ENCODE results near the gene WFIKKN1. TPM values are rescaled to one million over a fixed set of nuclear protein-coding genes. Genes with fewer than 3 reads are reported as not detected.

WFIKKN1 gene
- total and polyA plus RNA-seq, 2 of the 13 experiments (the other 11 are each of a cell fraction or from before 2014, with no cell fraction given) = 1.7 to 4.9 TPM

GRCh38 chr16:678858-679813, 48.4 kb downstream of the WFIKKN1 start (continued):
- TF ChIP-seq MEF2D (CRISPR knock-in tag; IDR thresholded peaks at IDR 0.05) = no peak
- no peak for TF ChIP-seq REXO4 (CRISPR knock-in tag; IDR thresholded peaks at IDR 0.05; ENCODE audit: borderline replicate concordance)
- TF ChIP-seq ZNF282 (IDR thresholded peaks at IDR 0.05; ENCODE audit: partially characterized antibody) = no peak
- no peak for TF ChIP-seq ZNF550 (CRISPR knock-in tag; IDR thresholded peaks at IDR 0.05; ENCODE audit: borderline replicate concordance)
- TF ChIP-seq, protein P1, sequence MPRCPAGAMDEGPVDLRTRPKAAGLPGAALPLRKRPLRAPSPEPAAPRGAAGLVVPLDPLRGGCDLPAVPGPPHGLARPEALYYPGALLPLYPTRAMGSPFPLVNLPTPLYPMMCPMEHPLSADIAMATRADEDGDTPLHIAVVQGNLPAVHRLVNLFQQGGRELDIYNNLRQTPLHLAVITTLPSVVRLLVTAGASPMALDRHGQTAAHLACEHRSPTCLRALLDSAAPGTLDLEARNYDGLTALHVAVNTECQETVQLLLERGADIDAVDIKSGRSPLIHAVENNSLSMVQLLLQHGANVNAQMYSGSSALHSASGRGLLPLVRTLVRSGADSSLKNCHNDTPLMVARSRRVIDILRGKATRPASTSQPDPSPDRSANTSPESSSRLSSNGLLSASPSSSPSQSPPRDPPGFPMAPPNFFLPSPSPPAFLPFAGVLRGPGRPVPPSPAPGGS (CRISPR knock-in tag; IDR thresholded peaks at IDR 0.05) = peak; percentile 39; the same call in 1 of the 2 replicates
- TF ChIP-seq SAP130 (CRISPR knock-in tag; IDR thresholded peaks at IDR 0.05; ENCODE audit: low read depth) = peak; percentile 84
- peak; percentile 65; the same call in 1 of the 2 replicates for TF ChIP-seq IRF2 (CRISPR knock-in tag; IDR thresholded peaks at IDR 0.05)
- peak; percentile 42 for TF ChIP-seq KAT8 (CRISPR knock-in tag; IDR thresholded peaks at IDR 0.05)
- TF ChIP-seq ZNF773 (CRISPR knock-in tag; IDR thresholded peaks at IDR 0.05; ENCODE audit: borderline replicate concordance) = no peak
- TF ChIP-seq NKX3-1 (CRISPR knock-in tag; IDR thresholded peaks at IDR 0.05) = no peak
- no peak for TF ChIP-seq ZNF678 (CRISPR knock-in tag; IDR thresholded peaks at IDR 0.05)
- no peak for TF ChIP-seq AHR (CRISPR knock-in tag; IDR thresholded peaks at IDR 0.05)
- no peak for TF ChIP-seq ZNF343 (CRISPR knock-in tag; IDR thresholded peaks at IDR 0.05)
- TF ChIP-seq ZNF768 (CRISPR knock-in tag; IDR thresholded peaks at IDR 0.05) = peak; percentile 18; the same call in 1 of the 2 replicates
- no peak for TF ChIP-seq ZNF644 (CRISPR knock-in tag; IDR thresholded peaks at IDR 0.05; ENCODE audit: low read depth)
- TF ChIP-seq ZNF260 (CRISPR knock-in tag; IDR thresholded peaks at IDR 0.05; ENCODE audit: borderline replicate concordance, low read depth) = 0 out of 2 replicates have a peak, but pooled peaks have one; percentile 26
- TF ChIP-seq TOE1 (CRISPR knock-in tag; IDR thresholded peaks at IDR 0.05) = no peak
- 0 out of 2 replicates have a peak, but pooled peaks have one; percentile 12 for TF ChIP-seq GATAD2A (CRISPR knock-in tag; IDR thresholded peaks at IDR 0.05)
- peak; percentile 45; the same call in 1 of the 2 replicates for TF ChIP-seq TFDP1 (CRISPR knock-in tag; IDR thresholded peaks at IDR 0.05; ENCODE audit: borderline replicate concordance)
- peak; percentile 24; the same call in 1 of the 2 replicates for TF ChIP-seq RXRB (CRISPR knock-in tag; IDR thresholded peaks at IDR 0.05; ENCODE audit: borderline replicate concordance)
- 0 out of 2 replicates have a peak, but pooled peaks have one; percentile 29 for TF ChIP-seq NR2C2 (CRISPR knock-in tag; IDR thresholded peaks at IDR 0.05; ENCODE audit: borderline replicate concordance)
- TF ChIP-seq NFYC (CRISPR knock-in tag; IDR thresholded peaks at IDR 0.05) = 0 out of 2 replicates have a peak, but pooled peaks have one; percentile 32
- no peak for TF ChIP-seq ZNF30 (CRISPR knock-in tag; IDR thresholded peaks at IDR 0.05)
- peak; percentile 20; the same call in 1 of the 2 replicates for TF ChIP-seq POLR2G (IDR thresholded peaks at IDR 0.05; ENCODE audit: low read depth, low read length)
- 0 out of 2 replicates have a peak, but pooled peaks have one; percentile 68 for TF ChIP-seq ZNF556 (CRISPR knock-in tag; IDR thresholded peaks at IDR 0.05; ENCODE audit: borderline replicate concordance)
